HG03521 (cell line): Measurements from ENCODE around the gene PLEKHG3.

ENCODE experiments used
- ATAC-seq: cut with Tn5 transposase; IDR thresholded peaks from one replicate; pipeline ENCODE4 v1.9.1; 2021; ENCODE audit warnings: mild to moderate bottlenecking, moderate library complexity; ENCODE audit not compliant: unreplicated experiment

Gene PLEKHG3

GRCh38 chr14:64777461-64777860 is 73.2 kb downstream of the PLEKHG3 start:
- ATAC-seq, result no peak

DNA sequence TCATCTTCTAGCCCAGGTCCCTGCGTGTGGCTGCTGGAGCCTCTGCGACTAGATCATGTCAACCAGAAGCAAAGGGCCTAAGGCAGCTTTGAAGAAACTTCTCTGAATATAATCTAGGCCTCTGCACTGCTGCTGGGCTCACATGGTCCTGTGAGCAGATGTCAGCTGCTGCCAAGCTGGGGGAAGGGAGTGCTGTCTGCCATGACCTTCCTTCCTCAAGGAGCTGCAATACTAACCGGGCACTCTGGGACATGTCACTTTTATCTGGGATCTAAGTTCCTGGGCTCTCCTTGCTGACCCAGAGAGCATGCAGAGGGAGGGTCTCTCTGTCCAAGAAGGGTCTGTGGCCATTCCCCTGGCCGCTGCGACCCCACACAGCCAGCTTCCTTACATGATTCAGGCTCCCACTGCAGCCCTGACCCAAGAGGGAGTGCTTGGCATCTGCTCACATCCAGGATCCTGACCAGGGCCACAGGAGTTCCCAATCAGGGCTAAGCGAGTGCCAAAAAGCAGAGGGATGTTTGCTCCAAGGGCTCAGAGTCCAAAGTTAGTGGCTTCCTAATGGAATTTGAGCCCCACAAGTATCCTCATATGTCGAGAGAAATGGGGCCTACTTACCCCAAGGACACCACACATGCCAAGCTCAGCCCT is 74.0 kb downstream of the PLEKHG3 start:
- ATAC-seq, result no peak

- ATAC-seq, result no peak
Observed at GRCh38 chr14:64779472-64779871, 75.2 kb downstream of the PLEKHG3 start.

GRCh38 chr14:64782196-64782595 is 78.0 kb downstream of the PLEKHG3 start:
- no peak for ATAC-seq

GRCh38 chr14:64784006-64784405 is 79.8 kb downstream of the PLEKHG3 start:
- ATAC-seq, result no peak

GRCh38 chr14:64786296-64787149 is 82.3 kb downstream of the PLEKHG3 start:
- ATAC-seq, result no peak

- ATAC-seq, result no peak
Observed at GRCh38 chr14:64787619-64788018, 83.4 kb downstream of the PLEKHG3 start.

DNA sequence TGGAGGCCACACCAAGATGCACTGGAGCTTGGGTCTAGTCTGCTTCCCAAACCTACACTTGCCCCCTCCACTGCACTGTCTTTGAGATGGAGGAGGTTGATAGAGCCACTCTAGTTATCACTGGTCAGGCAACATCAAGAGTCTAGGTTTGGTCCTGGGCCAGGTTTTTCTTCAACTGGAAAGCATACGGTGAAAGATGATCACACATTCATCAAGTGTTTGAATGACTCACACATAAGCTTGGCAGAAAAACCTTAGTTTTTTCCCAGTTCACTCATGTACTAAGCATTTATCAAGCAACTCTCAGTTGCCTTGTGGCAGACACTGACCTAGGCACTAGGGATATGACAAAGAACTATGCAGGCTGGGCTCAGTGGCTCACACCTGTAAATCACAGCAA is 84.5 kb downstream of the PLEKHG3 start:
- ATAC-seq, result no peak

DNA sequence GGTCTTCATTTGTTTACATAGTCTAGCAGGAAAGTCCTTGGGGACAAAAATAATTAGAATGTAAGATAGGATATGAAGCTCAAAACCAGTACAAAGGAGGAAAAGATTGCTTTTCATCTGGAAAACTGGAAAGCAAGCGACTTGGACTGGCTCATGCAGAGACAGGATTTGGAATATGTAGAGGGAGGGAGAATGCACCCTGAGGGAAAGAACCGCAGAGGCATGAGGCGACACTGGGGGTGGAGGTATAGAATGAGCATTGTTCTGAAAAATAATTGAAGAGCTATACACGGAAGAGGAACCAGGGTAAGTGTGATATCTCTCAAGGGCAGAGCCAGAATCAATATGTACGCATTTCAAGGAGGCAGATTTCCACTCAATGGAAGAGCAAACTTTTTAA is 85.5 kb downstream of the PLEKHG3 start:
- ATAC-seq, result no peak

DNA sequence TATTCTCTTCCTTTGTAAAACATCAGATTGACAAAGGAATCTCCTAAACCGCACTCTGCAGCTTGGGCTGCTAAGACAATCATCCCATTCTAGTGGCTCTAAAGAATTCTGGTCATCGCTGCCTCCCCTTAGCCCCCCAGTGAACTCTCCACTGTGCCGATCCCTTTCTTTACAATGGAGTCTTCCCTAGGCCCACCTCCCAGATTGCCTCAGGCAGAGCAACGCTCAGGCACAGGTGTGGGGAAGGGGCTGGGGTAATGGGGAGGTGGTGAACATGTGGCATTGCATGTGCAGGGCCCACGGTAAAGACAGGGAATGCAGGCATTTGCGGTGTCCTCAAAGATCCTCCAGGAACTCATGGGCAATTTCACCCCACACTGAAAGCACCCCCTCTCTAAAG is 86.3 kb downstream of the PLEKHG3 start:
- ATAC-seq, result no peak

GRCh38 chr14:64792231-64792630 is 88.0 kb downstream of the PLEKHG3 start:
- no peak for ATAC-seq

GRCh38 chr14:64792871-64793560 is 88.8 kb downstream of the PLEKHG3 start:
- no peak for ATAC-seq

DNA sequence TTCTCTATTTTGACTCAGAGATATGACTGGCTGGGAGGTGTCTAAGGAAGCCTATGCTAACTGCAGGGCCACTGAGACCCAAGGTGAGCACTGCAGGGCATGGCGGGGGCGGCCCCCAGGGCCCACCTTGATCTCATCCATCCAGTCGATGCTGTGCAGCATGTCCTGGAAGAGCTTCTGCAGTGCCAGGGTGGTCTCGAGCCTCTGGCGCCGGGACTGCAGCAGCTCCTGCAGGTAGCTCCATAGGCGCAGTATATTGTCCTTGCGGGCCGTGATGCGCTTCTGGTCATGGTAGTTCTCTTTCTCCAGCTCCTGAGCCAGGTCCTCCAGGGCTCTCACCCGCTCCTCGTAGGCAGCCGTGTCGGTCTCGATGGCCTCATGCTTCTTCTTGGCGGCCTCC is 91.0 kb downstream of the PLEKHG3 start:
- ATAC-seq, result no peak

GRCh38 chr14:64795921-64796320 is 91.7 kb downstream of the PLEKHG3 start:
- ATAC-seq, result no peak

DNA sequence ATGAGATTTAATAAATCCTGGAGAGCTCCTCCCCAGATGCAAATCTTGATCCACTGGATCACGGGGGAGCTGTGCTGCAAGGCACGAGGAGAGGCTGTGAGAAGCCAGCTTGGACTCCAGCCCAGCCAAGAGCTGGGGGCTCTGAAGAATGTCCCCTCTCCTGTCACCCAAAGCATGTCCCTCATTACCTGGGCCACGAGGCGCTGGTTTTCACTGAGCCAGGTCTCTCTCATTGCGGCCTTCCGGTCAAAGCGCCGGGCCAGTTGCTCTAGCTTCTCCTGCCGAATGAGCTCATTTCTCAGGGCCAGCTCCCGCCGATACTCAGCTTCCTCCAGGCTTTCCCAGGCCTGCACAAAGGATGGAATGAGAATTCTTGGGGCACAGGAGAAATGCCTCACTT is 92.1 kb downstream of the PLEKHG3 start:
- no peak for ATAC-seq

DNA sequence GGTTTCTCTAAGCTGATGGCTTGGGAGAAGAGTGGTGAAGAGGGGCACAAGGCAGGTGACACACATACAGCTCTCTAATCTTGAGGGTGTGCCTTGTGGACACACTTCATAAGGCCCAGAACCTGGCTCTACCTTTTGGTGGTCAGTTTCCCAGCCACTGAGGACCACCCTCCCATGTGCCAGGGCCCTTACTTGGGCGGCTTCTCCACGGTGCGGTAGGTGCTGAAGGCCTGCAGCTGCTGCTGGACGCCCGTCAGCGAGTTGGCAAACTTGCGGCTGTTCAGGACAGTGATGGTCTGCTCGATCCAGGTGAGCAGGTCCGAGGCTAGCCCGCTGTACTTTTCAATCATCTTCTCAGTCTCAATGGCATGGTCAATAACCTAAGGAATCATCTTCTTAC is 95.3 kb downstream of the PLEKHG3 start:
- ATAC-seq, result no peak
